ENCODE data around the gene AUP1. TPM values are rescaled to one million over a fixed set of nuclear protein-coding genes. Genes with fewer than 3 reads are reported as not detected.

The AUP1 gene
- total RNA-seq, 4 donors from 2014 or later, result 62.7 to 92.1 (median 86.2) TPM

DNA sequence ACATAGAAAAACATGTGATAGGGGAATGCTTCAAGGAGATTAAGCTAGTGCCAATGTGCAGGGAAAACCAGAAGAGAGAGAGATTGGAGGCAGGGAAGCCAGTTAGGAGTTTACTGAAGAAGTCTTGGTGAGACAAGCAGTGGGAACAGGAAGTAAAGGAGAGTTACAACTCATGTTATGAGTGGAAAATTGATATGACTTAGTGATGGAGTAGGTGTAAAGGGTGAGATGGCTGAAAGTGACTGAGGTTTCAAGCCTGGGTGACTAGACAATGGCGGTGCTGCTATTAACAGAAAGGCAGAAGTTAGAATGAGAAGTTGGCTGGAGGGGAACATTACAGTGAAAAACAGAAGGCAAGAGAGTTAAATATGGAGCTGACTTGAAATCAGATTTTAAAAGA, 41.6 kb upstream of the AUP1 start:
- Histone ChIP-seq H3K4me1 (no peaks in the 10 kb centered on the region), H3K27me3 (peaks cover 25% of the 10 kb centered on the region), H3K4me3 (no peak overlapping the region), H3K9me3 (no peaks in the 10 kb centered on the region), H3K36me3 (no peaks in the 10 kb centered on the region), H3K27ac (no peak overlapping the region)
- 69 to 88% methylated on average over 1 of the region's 1 CpG for WGBS, 2 donors (ENCODE audit: low coverage in 1 of 2)
- no peak for ATAC-seq
- no peak for TF ChIP-seq POLR2AphosphoS5 (IDR thresholded peaks at IDR 0.05)
- TF ChIP-seq, protein P1, sequence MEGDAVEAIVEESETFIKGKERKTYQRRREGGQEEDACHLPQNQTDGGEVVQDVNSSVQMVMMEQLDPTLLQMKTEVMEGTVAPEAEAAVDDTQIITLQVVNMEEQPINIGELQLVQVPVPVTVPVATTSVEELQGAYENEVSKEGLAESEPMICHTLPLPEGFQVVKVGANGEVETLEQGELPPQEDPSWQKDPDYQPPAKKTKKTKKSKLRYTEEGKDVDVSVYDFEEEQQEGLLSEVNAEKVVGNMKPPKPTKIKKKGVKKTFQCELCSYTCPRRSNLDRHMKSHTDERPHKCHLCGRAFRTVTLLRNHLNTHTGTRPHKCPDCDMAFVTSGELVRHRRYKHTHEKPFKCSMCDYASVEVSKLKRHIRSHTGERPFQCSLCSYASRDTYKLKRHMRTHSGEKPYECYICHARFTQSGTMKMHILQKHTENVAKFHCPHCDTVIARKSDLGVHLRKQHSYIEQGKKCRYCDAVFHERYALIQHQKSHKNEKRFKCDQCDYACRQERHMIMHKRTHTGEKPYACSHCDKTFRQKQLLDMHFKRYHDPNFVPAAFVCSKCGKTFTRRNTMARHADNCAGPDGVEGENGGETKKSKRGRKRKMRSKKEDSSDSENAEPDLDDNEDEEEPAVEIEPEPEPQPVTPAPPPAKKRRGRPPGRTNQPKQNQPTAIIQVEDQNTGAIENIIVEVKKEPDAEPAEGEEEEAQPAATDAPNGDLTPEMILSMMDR (IDR thresholded peaks at IDR 0.05), result no peak
- no peak for TF ChIP-seq EP300 (IDR thresholded peaks at IDR 0.05)
- no peak for TF ChIP-seq POLR2A (IDR thresholded peaks at IDR 0.05)

DNA sequence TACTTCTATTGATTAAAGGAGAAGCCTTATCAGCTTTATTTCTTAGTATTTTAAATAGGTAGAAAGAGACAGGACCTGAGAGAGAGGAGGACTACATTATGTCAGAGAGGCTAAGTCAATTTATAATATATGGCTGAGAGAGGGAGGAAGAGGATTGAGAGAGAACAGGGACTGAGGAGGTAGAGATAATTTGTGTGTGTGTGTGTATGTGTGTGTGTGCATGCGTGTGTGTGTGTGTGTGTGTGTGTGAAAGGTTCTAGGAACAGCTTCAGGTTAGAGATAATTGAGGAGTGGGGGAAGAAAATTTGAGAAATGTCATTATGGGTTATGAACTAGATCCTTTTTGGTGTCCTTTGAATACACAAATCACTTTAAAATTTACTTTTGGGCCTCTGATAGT, 40.2 kb upstream of the AUP1 start:
- WGBS, 2 donors (ENCODE audit: low coverage in 1 of 2), result 73 to 100% methylated on average over 1 of the region's 1 CpG
- ATAC-seq, result no peak
- TF ChIP-seq, protein P1 (IDR thresholded peaks at IDR 0.05), result no peak
- TF ChIP-seq EP300 (IDR thresholded peaks at IDR 0.05) (no peak), POLR2AphosphoS5 (IDR thresholded peaks at IDR 0.05) (no peak), POLR2A (IDR thresholded peaks at IDR 0.05) (no peak)
- no peaks in the 10 kb centered on the region for H3K9me3 ChIP-seq
- no peaks in the 10 kb centered on the region for H3K4me1 ChIP-seq
- H3K36me3 ChIP-seq, result no peaks in the 10 kb centered on the region
- no peak overlapping the region for H3K4me3 ChIP-seq
- H3K27me3 ChIP-seq, result peaks cover 33% of the 10 kb centered on the region
- H3K27ac ChIP-seq, result no peak overlapping the region

DNA sequence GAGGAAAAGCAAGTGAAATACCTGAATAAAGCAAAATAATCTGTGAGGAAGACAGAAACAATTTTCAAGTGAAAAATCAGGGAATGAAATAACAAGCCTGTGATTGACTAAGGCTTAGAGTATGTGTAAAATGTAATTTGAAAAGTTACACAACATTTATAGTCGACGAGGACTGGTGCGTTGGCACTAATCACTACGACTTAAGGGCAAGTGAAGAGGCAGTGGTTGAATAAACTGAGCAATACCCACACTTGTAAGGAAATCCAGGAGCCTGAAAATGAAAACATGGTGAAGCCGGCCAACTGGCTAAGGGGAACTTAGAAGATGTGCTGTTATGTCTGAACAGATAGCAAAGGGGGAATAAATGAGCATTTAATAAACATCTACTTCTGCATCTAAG, 38.4 kb upstream of the AUP1 start:
- TF ChIP-seq EP300 (IDR thresholded peaks at IDR 0.05), result no peak
- TF ChIP-seq, protein P1 (IDR thresholded peaks at IDR 0.05), result no peak
- TF ChIP-seq POLR2AphosphoS5 (IDR thresholded peaks at IDR 0.05), result no peak
- TF ChIP-seq POLR2A (IDR thresholded peaks at IDR 0.05), result no peak
- Histone ChIP-seq H3K27me3 (peaks cover 30% of the 10 kb centered on the region), H3K9me3 (no peaks in the 10 kb centered on the region), H3K4me3 (no peak overlapping the region), H3K27ac (no peak overlapping the region), H3K4me1 (no peaks in the 10 kb centered on the region), H3K36me3 (no peaks in the 10 kb centered on the region)
- no peak for ATAC-seq
- WGBS, 2 donors (ENCODE audit: low coverage in 1 of 2), result 80 to 86% methylated on average over 4 to 5 of the region's 5 CpGs

DNA sequence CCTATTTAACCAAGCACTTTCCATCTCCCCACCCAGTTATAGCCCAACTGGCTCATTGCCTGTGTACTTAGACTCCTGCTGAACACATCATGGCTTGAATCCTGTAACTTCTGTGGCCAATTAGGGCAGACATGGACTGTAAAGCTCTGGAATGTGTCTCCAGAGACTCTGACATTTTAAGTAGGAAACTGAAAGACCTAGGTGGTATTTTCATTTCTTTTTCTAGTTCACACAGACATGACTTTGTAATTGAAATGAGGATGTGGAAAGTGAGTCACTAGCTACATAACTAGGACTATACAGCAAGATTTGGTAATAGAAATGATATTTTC, 37.2 kb upstream of the AUP1 start:
- ATAC-seq, result no peak
- no peak overlapping the region for H3K4me3 ChIP-seq
- H3K27ac ChIP-seq, result no peak overlapping the region
- TF ChIP-seq, protein P1 (IDR thresholded peaks at IDR 0.05), result no peak
- TF ChIP-seq POLR2AphosphoS5 (IDR thresholded peaks at IDR 0.05), result no peak
- no peak for TF ChIP-seq EP300 (IDR thresholded peaks at IDR 0.05)
- TF ChIP-seq POLR2A (IDR thresholded peaks at IDR 0.05), result no peak
- H3K27me3 ChIP-seq, result peaks cover 42% of the 10 kb centered on the region
- no peaks in the 10 kb centered on the region for H3K36me3 ChIP-seq
- no peaks in the 10 kb centered on the region for H3K4me1 ChIP-seq
- H3K9me3 ChIP-seq, result no peaks in the 10 kb centered on the region

DNA sequence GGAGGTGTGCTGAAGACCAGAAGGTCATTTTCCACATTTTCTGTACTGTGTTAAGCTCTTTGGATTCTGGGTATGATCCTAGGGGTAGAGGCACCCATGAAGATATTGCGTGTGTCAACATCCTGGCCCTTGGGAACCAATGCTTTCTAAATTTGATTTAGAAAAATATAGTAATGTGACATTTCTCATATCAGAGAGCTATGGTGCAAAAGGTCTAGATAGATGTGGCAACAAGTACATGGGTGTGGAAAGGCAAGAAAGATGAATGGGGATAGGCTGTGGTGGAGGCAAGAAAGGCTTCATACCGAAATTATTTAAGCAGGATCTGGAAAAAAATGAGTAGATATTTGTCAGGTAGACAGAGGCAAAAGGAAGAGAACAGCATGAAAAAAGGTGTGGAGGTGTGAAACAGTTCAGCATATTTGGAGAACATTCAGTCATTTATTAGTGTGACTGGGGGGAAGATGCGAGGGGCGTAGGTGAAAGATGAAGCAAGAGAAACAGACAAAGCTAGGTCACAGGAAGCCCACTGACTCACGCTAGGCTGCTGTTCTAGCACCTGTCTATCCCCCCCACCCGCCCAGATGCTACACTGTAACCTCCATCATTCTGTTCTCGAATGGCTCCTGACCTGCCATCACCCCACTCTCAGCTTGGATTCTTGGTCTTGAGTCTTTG, 36.7 kb upstream of the AUP1 start:
- no peak for TF ChIP-seq EP300 (IDR thresholded peaks at IDR 0.05)
- no peak for TF ChIP-seq POLR2A (IDR thresholded peaks at IDR 0.05)
- TF ChIP-seq, protein P1 (IDR thresholded peaks at IDR 0.05), result no peak
- no peak for TF ChIP-seq POLR2AphosphoS5 (IDR thresholded peaks at IDR 0.05)
- H3K9me3 ChIP-seq, result no peaks in the 10 kb centered on the region
- H3K4me1 ChIP-seq, result no peaks in the 10 kb centered on the region
- no peaks in the 10 kb centered on the region for H3K36me3 ChIP-seq
- WGBS, 2 donors (ENCODE audit: low coverage in 1 of 2), result 66% methylated on average over 7 of the region's 7 CpGs
- H3K4me3 ChIP-seq, result no peak overlapping the region
- H3K27ac ChIP-seq, result no peak overlapping the region
- H3K27me3 ChIP-seq, result peaks cover 47% of the 10 kb centered on the region
- ATAC-seq, result no peak

All from gastroesophageal sphincter (tissue), 4 donors.